OCI-LY1 (cell line): ENCODE data around the gene SZT2.

Experiments used
- H2AFZ ChIP-seq: fragments of 200-600 bp; sonication (generic), shearing (Covaris generic); 2 replicates; pipeline ENCODE4 v1.6.0; 2014; ENCODE audit warnings: antibody characterized with exemption, mild to moderate bottlenecking, low read length
- H3F3A ChIP-seq: fragments of 200-600 bp; sonication (generic), shearing (Covaris generic); 2 replicates; pipeline ENCODE4 v1.6.0; 2014; ENCODE audit warnings: mild to moderate bottlenecking, antibody characterized with exemption, low read length, moderate library complexity; ENCODE audit not compliant: insufficient read depth
- H3K27ac ChIP-seq: fragments of 200-600 bp; sonication (generic); 2 replicates; pipeline ENCODE4 v1.5.1; 2014; ENCODE audit warnings: low read length, mixed run types, mild to moderate bottlenecking, low read depth; ENCODE audit not compliant: poor library complexity, severe bottlenecking
- H3K27me3 ChIP-seq: fragments of 200-600 bp; sonication (generic); 2 replicates; pipeline ENCODE4 v1.6.0; 2014; ENCODE audit warnings: antibody characterized with exemption, mild to moderate bottlenecking, low read length, moderate library complexity; ENCODE audit not compliant: insufficient read depth
- H3K36me3 ChIP-seq: fragments of 200-600 bp; sonication (generic); 2 replicates; pipeline ENCODE4 v1.6.1; 2014; ENCODE audit warnings: mild to moderate bottlenecking, antibody characterized with exemption, low read length, moderate library complexity, mixed read lengths; ENCODE audit not compliant: insufficient read depth
- H3K4me1 ChIP-seq: fragments of 200-600 bp; sonication (generic); 2 replicates; pipeline ENCODE4 v1.5.1; 2014; ENCODE audit warnings: mild to moderate bottlenecking, low read length, moderate library complexity; ENCODE audit not compliant: insufficient read depth, severe bottlenecking
- H3K4me2 ChIP-seq: fragments of 200-600 bp; sonication (generic), shearing (Covaris generic); 2 replicates; pipeline ENCODE4 v1.6.1; 2014; ENCODE audit warnings: low read length
- H3K4me3 ChIP-seq: fragments of 200-600 bp; sonication (generic); 2 replicates; pipeline ENCODE4 v1.5.1; 2014; ENCODE audit warnings: low read length, low read depth, mild to moderate bottlenecking, mixed read lengths; ENCODE audit not compliant: poor library complexity, severe bottlenecking
- H3K79me2 ChIP-seq: fragments of 200-600 bp; shearing (Covaris generic); 2 replicates; pipeline ENCODE4 v1.6.1; 2016; ENCODE audit warnings: mixed run types, low read length, mixed read lengths; ENCODE audit not compliant: insufficient read depth
- H3K9ac ChIP-seq: fragments of 200-600 bp; sonication (generic), shearing (Covaris generic); 2 replicates; pipeline ENCODE4 v1.6.1; 2014; ENCODE audit warnings: mild to moderate bottlenecking, low read length, mixed read lengths
- H3K9me2 ChIP-seq: fragments of 200-600 bp; sonication (generic), shearing (Covaris generic); 2 replicates; pipeline ENCODE4 v1.6.1; 2014; ENCODE audit warnings: low read depth, mild to moderate bottlenecking, low read length, mixed read lengths
- H3K9me3 ChIP-seq: fragments of 200-600 bp; shearing (Covaris generic); 2 replicates; pipeline ENCODE4 v1.6.1; 2014; ENCODE audit warnings: low read length, mixed read lengths
- H4K20me1 ChIP-seq: fragments of 200-600 bp; sonication (generic), shearing (Covaris generic); 2 replicates; pipeline ENCODE4 v1.6.0; 2016; ENCODE audit warnings: mild to moderate bottlenecking, low read length; ENCODE audit not compliant: insufficient read depth
- CTCF ChIP-seq: fragments of 200-600 bp; sonication (generic), shearing (Covaris generic); IDR thresholded peaks from 2 replicates; pipeline ENCODE4 v1.5.1; 2017; ENCODE audit warnings: mild to moderate bottlenecking, antibody characterized with exemption, low read length, moderate library complexity, mixed read lengths
- EZH2 ChIP-seq: fragments of 200-600 bp; sonication (generic), shearing (Covaris generic); IDR thresholded peaks from 2 replicates; pipeline ENCODE4 v1.8.0; 2017; ENCODE audit warnings: borderline replicate concordance, mixed run types, mild to moderate bottlenecking, antibody characterized with exemption, low read length, moderate library complexity, mixed read lengths

Gene SZT2

DNA sequence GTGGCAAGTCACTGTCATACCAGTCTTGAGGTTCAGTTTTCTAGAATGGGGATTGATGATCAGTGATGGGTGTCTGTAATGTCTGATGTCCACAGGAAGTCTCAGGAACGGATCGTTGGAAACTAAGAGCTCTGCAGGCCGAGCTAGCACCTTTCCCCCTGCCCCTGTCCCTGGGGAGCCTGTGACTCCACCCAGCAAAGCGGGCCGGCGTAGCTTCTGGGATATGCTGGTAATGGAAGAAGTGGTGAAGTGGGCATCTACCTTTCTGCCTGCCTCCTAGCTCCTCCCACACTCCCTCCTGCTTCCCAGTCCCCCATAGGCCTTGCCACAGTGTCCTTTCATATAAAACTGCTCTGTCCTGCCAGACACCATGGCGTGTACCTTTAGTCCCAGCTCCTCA lies 50.7 kb downstream of the SZT2 start:
- no peak overlapping the region for H3K27ac ChIP-seq
- no peaks in the 10 kb centered on the region for H3K4me1 ChIP-seq
- no peak overlapping the region for H3K9ac ChIP-seq
- no peaks in the 10 kb centered on the region for H3K27me3 ChIP-seq
- H3K79me2 ChIP-seq, result no peaks in the 10 kb centered on the region
- H3K4me3 ChIP-seq, result no peak overlapping the region
- no peaks in the 10 kb centered on the region for H3F3A ChIP-seq
- no peak for TF ChIP-seq EZH2
- no peak for TF ChIP-seq CTCF
- H3K4me2 ChIP-seq, result no peak overlapping the region
- no peaks in the 10 kb centered on the region for H3K9me3 ChIP-seq
- no peaks in the 10 kb centered on the region for H3K9me2 ChIP-seq
- no peak overlapping the region for H2AFZ ChIP-seq
- H3K36me3 ChIP-seq, result peaks cover 28% of the 10 kb centered on the region; the same call in 1 of the 2 replicates
- no peaks in the 10 kb centered on the region for H4K20me1 ChIP-seq

- Histone ChIP-seq H3K4me2 (no peak overlapping the region), H3F3A (no peaks in the 10 kb centered on the region), H3K4me1 (no peaks in the 10 kb centered on the region), H3K4me3 (no peak overlapping the region), H3K79me2 (no peaks in the 10 kb centered on the region), H4K20me1 (no peaks in the 10 kb centered on the region), H3K9me3 (no peaks in the 10 kb centered on the region), H3K27me3 (no peaks in the 10 kb centered on the region), H3K9ac (no peak overlapping the region), H3K9me2 (no peaks in the 10 kb centered on the region), H3K36me3 (peaks cover 36% of the 10 kb centered on the region; the same call in 1 of the 2 replicates), H3K27ac (no peak overlapping the region), H2AFZ (no peak overlapping the region)
- TF ChIP-seq CTCF (no peak), EZH2 (no peak)
Measured at GRCh38 chr1:43441166-43441893, 51.6 kb downstream of the SZT2 start.

- peaks cover 44% of the 10 kb centered on the region; the same call in 1 of the 2 replicates for H3K36me3 ChIP-seq
- H3K9me3 ChIP-seq, result no peaks in the 10 kb centered on the region
- H3K9ac ChIP-seq, result no peak overlapping the region
- no peaks in the 10 kb centered on the region for H4K20me1 ChIP-seq
- H3K79me2 ChIP-seq, result no peaks in the 10 kb centered on the region
- H3K9me2 ChIP-seq, result no peaks in the 10 kb centered on the region
- no peaks in the 10 kb centered on the region for H3F3A ChIP-seq
- no peak overlapping the region for H3K4me2 ChIP-seq
- H3K27me3 ChIP-seq, result no peaks in the 10 kb centered on the region
- H3K4me1 ChIP-seq, result no peaks in the 10 kb centered on the region
- H3K4me3 ChIP-seq, result no peak overlapping the region
- TF ChIP-seq EZH2 (no peak), CTCF (no peak)
- no peak overlapping the region for H3K27ac ChIP-seq
- H2AFZ ChIP-seq, result no peak overlapping the region
Measured at GRCh38 chr1:43441894-43442637, 52.4 kb downstream of the SZT2 start.
